HepG2 (cell line): ENCODE measurements around the gene L3MBTL4. TPM values are rescaled to one million over a fixed set of nuclear protein-coding genes. Genes with fewer than 3 reads are reported as not detected.

ENCODE experiments used
- ADNP ChIP-seq: sonication (generic); formaldehyde crosslinking; IDR thresholded peaks from 2 replicates; pipeline ENCODE4 v1.4.0; 2020; ENCODE audit warnings: missing genetic modification reagents
- CENPT ChIP-seq: sonication (generic); formaldehyde crosslinking; IDR thresholded peaks from 2 replicates; pipeline ENCODE4 v1.8.0; 2022; ENCODE audit warnings: low read depth, mild to moderate bottlenecking, moderate library complexity, missing genetic modification reagents
- ELF1 ChIP-seq: sonication (generic); formaldehyde crosslinking; IDR thresholded peaks from 2 replicates; pipeline ENCODE4 v1.4.0; 2020; ENCODE audit warnings: missing genetic modification reagents
- EZH2 ChIP-seq: conservative IDR thresholded peaks from 2 replicates; pipeline ENCODE4 v1.6.1; 2012; ENCODE audit warnings: mild to moderate bottlenecking, low read depth, low read length, moderate library complexity
- GATAD2A ChIP-seq: IDR thresholded peaks from 2 replicates; pipeline ENCODE4 v1.6.1; 2016
- KLF12 ChIP-seq: sonication (generic); formaldehyde crosslinking; IDR thresholded peaks from 2 replicates; pipeline ENCODE4 v1.4.0; 2020; ENCODE audit warnings: missing genetic modification reagents, borderline replicate concordance
- MIER2 ChIP-seq: IDR thresholded peaks from 2 replicates; pipeline ENCODE4 v1.6.1; 2016; ENCODE audit warnings: missing biosample characterization, missing genetic modification reagents
- NCOA1 ChIP-seq: sonication (generic); formaldehyde crosslinking; IDR thresholded peaks from 2 replicates; pipeline ENCODE4 v1.9.0; 2021; ENCODE audit warnings: missing genetic modification reagents
- NFE2L2 ChIP-seq: fragments of 150-350 bp; IDR thresholded peaks from 2 replicates; pipeline ENCODE4 v1.6.1; 2014; ENCODE audit warnings: low read length
- REL ChIP-seq: sonication (generic); formaldehyde crosslinking; conservative IDR thresholded peaks from 2 replicates; pipeline ENCODE4 v1.8.0; 2022; ENCODE audit warnings: mild to moderate bottlenecking, missing genetic modification reagents, moderate library complexity
- RFX5 ChIP-seq: IDR thresholded peaks from 2 replicates; pipeline ENCODE4 v1.6.1; 2011; ENCODE audit warnings: low read depth, low read length, improper control_type of control experiment
- SALL1 ChIP-seq: sonication (generic); formaldehyde crosslinking; IDR thresholded peaks from 2 replicates; pipeline ENCODE4 v1.8.0; 2022; ENCODE audit warnings: mild to moderate bottlenecking, missing genetic modification reagents
- ZFP41 ChIP-seq: sonication (generic); formaldehyde crosslinking; IDR thresholded peaks from 2 replicates; pipeline ENCODE4 v1.4.0; 2020; ENCODE audit warnings: mild to moderate bottlenecking, missing genetic modification reagents, borderline replicate concordance
- ZMYM4 ChIP-seq: sonication (generic); formaldehyde crosslinking; IDR thresholded peaks from 2 replicates; pipeline ENCODE4 v1.8.1; 2023; ENCODE audit warnings: mild to moderate bottlenecking, missing genetic modification reagents
- ZNF136 ChIP-seq: sonication (generic); formaldehyde crosslinking; IDR thresholded peaks from 2 replicates; pipeline ENCODE4 v1.8.1; 2022; ENCODE audit warnings: low read depth, mild to moderate bottlenecking, moderate library complexity, missing genetic modification reagents
- ZNF230 ChIP-seq: sonication (generic); formaldehyde crosslinking; IDR thresholded peaks from 2 replicates; pipeline ENCODE4 v1.4.0; 2020; ENCODE audit warnings: mild to moderate bottlenecking, missing genetic modification reagents
- ZNF354B ChIP-seq: sonication (generic); formaldehyde crosslinking; IDR thresholded peaks from 2 replicates; pipeline ENCODE4 v1.8.0; 2022; ENCODE audit warnings: mild to moderate bottlenecking, missing genetic modification reagents
- polyA plus RNA-seq, 8 experiments: library from polyadenylated mRNA; depleted of rRNA in 3 of 8; stranded (reverse) in 7 of 8; unstranded in 1 of 8; fragments of >200 nt; fragmentation: Illumina TruSeq in 4 of 8; extraction: Trizol in 4 of 8; gene quantifications; 2 replicates each; pipeline versions ENCODE4 v1.2.1 to v1.2.3, GENCODE V29; 2011 to 2016; ENCODE audit warnings: low read depth in 4 of 8, missing spikeins in 1 of 8, mixed read lengths in 1 of 8; ENCODE audit not compliant: insufficient read depth in 1 of 8
- total RNA-seq, 5 experiments: library from RNA; depleted of rRNA; stranded (reverse); fragments of >200 nt; fragmentation: Illumina TruSeq; extraction: Trizol; gene quantifications; 2 replicates each; pipeline ENCODE4 v1.2.3, GENCODE V29; 2016; ENCODE audit warnings: low read depth in 1 of 5
- TF ChIP-seq, protein P1 (sequence below): sonication (generic); formaldehyde crosslinking; IDR thresholded peaks from 2 replicates; pipeline ENCODE4 v1.5.1; 2020; ENCODE audit warnings: mild to moderate bottlenecking, missing genetic modification reagents, moderate library complexity
- TF ChIP-seq, protein P2 (sequence below): IDR thresholded peaks from 2 replicates; pipeline ENCODE4 v1.6.1; 2012; ENCODE audit warnings: low read depth, low read length, improper control_type of control experiment
- TF ChIP-seq, protein P3 (sequence below): sonication (generic); formaldehyde crosslinking; IDR thresholded peaks from 2 replicates; pipeline ENCODE4 v1.4.0; 2020; ENCODE audit warnings: missing genetic modification reagents, borderline replicate concordance
- TF ChIP-seq, protein P4 (sequence below): IDR thresholded peaks from 2 replicates; pipeline ENCODE4 v1.6.1; 2016; ENCODE audit warnings: low read depth
- TF ChIP-seq, protein P5 (sequence below): sonication (generic); formaldehyde crosslinking; IDR thresholded peaks from 2 replicates; pipeline ENCODE4 v1.9.0; 2022; ENCODE audit warnings: missing genetic modification reagents, mild to moderate bottlenecking, borderline replicate concordance

Gene L3MBTL4
- total and polyA plus RNA-seq, 2 of the 13 experiments (the other 11 are each of a cell fraction or from before 2014, with no cell fraction given): 10.8 to 13.3 TPM

DNA sequence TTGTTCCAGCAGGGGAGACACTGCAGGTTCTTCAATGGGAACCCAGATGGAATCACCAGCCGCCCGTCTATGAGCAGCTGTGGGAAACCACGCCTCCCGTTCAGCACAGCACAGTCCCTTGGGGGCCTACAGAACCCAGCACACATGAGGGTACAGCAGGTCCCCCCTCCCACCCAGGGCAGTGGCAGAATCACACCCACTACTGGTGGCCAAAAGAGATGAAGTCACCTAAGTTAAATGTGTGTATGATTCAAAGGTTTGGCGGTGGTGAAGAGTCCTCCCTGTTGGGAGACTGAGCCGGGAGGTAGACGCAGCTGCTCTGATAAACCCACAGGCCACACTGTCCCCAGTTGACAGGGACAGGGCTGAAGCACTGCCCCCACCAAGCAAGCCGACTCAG lies 44.3 kb downstream of the L3MBTL4 start (continued):
- no peak for TF ChIP-seq KLF12
- no peak for TF ChIP-seq EZH2
- no peak for TF ChIP-seq RFX5
- TF ChIP-seq, protein P1, sequence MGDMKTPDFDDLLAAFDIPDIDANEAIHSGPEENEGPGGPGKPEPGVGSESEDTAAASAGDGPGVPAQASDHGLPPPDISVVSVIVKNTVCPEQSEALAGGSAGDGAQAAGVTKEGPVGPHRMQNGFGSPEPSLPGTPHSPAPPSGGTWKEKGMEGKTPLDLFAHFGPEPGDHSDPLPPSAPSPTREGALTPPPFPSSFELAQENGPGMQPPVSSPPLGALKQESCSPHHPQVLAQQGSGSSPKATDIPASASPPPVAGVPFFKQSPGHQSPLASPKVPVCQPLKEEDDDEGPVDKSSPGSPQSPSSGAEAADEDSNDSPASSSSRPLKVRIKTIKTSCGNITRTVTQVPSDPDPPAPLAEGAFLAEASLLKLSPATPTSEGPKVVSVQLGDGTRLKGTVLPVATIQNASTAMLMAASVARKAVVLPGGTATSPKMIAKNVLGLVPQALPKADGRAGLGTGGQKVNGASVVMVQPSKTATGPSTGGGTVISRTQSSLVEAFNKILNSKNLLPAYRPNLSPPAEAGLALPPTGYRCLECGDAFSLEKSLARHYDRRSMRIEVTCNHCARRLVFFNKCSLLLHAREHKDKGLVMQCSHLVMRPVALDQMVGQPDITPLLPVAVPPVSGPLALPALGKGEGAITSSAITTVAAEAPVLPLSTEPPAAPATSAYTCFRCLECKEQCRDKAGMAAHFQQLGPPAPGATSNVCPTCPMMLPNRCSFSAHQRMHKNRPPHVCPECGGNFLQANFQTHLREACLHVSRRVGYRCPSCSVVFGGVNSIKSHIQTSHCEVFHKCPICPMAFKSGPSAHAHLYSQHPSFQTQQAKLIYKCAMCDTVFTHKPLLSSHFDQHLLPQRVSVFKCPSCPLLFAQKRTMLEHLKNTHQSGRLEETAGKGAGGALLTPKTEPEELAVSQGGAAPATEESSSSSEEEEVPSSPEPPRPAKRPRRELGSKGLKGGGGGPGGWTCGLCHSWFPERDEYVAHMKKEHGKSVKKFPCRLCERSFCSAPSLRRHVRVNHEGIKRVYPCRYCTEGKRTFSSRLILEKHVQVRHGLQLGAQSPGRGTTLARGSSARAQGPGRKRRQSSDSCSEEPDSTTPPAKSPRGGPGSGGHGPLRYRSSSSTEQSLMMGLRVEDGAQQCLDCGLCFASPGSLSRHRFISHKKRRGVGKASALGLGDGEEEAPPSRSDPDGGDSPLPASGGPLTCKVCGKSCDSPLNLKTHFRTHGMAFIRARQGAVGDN (CRISPR knock-in tag): peak; percentile 58
- TF ChIP-seq, protein P2, sequence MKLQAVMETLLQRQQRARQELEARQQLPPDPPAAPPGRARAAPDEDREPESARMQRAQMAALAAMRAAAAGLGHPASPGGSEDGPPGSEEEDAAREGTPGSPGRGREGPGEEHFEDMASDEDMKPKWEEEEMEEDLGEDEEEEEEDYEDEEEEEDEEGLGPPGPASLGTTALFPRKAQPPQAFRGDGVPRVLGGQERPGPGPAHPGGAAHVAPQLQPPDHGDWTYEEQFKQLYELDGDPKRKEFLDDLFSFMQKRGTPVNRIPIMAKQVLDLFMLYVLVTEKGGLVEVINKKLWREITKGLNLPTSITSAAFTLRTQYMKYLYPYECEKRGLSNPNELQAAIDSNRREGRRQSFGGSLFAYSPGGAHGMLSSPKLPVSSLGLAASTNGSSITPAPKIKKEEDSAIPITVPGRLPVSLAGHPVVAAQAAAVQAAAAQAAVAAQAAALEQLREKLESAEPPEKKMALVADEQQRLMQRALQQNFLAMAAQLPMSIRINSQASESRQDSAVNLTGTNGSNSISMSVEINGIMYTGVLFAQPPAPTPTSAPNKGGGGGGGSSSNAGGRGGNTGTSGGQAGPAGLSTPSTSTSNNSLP: no peak
- no peak for TF ChIP-seq NCOA1 (CRISPR knock-in tag)
- TF ChIP-seq ZNF230 (CRISPR knock-in tag): no peak
- TF ChIP-seq REL: no peak
- TF ChIP-seq MIER2 (CRISPR knock-in tag): no peak
- TF ChIP-seq, protein P3, sequence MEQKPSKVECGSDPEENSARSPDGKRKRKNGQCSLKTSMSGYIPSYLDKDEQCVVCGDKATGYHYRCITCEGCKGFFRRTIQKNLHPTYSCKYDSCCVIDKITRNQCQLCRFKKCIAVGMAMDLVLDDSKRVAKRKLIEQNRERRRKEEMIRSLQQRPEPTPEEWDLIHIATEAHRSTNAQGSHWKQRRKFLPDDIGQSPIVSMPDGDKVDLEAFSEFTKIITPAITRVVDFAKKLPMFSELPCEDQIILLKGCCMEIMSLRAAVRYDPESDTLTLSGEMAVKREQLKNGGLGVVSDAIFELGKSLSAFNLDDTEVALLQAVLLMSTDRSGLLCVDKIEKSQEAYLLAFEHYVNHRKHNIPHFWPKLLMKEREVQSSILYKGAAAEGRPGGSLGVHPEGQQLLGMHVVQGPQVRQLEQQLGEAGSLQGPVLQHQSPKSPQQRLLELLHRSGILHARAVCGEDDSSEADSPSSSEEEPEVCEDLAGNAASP (CRISPR knock-in tag): no peak
- TF ChIP-seq ADNP (CRISPR knock-in tag): no peak
- TF ChIP-seq NFE2L2: no peak
- TF ChIP-seq ZNF136 (CRISPR knock-in tag): no peak
- TF ChIP-seq ZNF354B (CRISPR knock-in tag): no peak
- no peak for TF ChIP-seq ELF1 (CRISPR knock-in tag)
- TF ChIP-seq CENPT: no peak
- TF ChIP-seq GATAD2A (CRISPR knock-in tag): no peak
- TF ChIP-seq ZFP41 (CRISPR knock-in tag): no peak
- 0 out of 2 replicates have a peak, but pooled peaks have one; percentile 11 for TF ChIP-seq ZMYM4
- TF ChIP-seq SALL1 (CRISPR knock-in tag): no peak
- TF ChIP-seq, protein P4, sequence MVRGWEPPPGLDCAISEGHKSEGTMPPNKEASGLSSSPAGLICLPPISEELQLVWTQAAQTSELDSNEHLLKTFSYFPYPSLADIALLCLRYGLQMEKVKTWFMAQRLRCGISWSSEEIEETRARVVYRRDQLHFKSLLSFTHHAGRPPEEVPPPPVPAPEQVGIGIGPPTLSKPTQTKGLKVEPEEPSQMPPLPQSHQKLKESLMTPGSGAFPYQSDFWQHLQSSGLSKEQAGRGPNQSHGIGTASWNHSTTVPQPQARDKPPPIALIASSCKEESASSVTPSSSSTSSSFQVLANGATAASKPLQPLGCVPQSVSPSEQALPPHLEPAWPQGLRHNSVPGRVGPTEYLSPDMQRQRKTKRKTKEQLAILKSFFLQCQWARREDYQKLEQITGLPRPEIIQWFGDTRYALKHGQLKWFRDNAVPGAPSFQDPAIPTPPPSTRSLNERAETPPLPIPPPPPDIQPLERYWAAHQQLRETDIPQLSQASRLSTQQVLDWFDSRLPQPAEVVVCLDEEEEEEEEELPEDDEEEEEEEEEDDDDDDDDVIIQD (CRISPR knock-in tag): no peak
- TF ChIP-seq, protein P5, sequence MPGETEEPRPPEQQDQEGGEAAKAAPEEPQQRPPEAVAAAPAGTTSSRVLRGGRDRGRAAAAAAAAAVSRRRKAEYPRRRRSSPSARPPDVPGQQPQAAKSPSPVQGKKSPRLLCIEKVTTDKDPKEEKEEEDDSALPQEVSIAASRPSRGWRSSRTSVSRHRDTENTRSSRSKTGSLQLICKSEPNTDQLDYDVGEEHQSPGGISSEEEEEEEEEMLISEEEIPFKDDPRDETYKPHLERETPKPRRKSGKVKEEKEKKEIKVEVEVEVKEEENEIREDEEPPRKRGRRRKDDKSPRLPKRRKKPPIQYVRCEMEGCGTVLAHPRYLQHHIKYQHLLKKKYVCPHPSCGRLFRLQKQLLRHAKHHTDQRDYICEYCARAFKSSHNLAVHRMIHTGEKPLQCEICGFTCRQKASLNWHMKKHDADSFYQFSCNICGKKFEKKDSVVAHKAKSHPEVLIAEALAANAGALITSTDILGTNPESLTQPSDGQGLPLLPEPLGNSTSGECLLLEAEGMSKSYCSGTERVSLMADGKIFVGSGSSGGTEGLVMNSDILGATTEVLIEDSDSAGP (CRISPR knock-in tag): no peak
